Activated naive CD8-positive, alpha-beta T cell treated with anti-CD3 and anti-CD28 coated beads for 36 hours (primary cell): ENCODE data around the gene KLHL41. TPM values are rescaled to one million over a fixed set of nuclear protein-coding genes. Genes with fewer than 3 reads are reported as not detected.
"Not testable (repeated sequence)": the region's sequence is repeated elsewhere in the genome, so short reads cannot be mapped to it uniquely, and the experiment has no call there.

ENCODE experiments used
- DNase-seq: peaks from one replicate; pipeline ENCODE4 v3.0.0; 2021
- H3K27ac Mint-ChIP-seq: one replicate; pipeline ENCODE4 v1.8.0; 2022; ENCODE audit warnings: mild to moderate bottlenecking, moderate library complexity, mixed read lengths
- H3K27me3 Mint-ChIP-seq: one replicate; pipeline ENCODE4 v1.8.0; 2022; ENCODE audit warnings: mild to moderate bottlenecking, mixed read lengths
- H3K36me3 Mint-ChIP-seq: one replicate; pipeline ENCODE4 v1.8.0; 2021; ENCODE audit warnings: mild to moderate bottlenecking, mixed read lengths
- H3K4me1 Mint-ChIP-seq: one replicate; pipeline ENCODE4 v1.8.0; 2021; ENCODE audit warnings: mixed read lengths
- H3K4me3 Mint-ChIP-seq: one replicate; pipeline ENCODE4 v1.8.0; 2022; ENCODE audit warnings: mild to moderate bottlenecking, moderate library complexity, mixed read lengths
- H3K9me3 Mint-ChIP-seq: one replicate; pipeline ENCODE4 v1.8.0; 2022; ENCODE audit warnings: mixed read lengths
- total RNA-seq, 2 experiments: library from RNA; stranded (reverse); gene quantifications; one replicate each; pipeline ENCODE4 v1.2.3, GENCODE V29; 2021

The KLHL41 gene
- total RNA-seq, 2 experiments from 2014 or later: 0.14 to 0.20 TPM

DNA sequence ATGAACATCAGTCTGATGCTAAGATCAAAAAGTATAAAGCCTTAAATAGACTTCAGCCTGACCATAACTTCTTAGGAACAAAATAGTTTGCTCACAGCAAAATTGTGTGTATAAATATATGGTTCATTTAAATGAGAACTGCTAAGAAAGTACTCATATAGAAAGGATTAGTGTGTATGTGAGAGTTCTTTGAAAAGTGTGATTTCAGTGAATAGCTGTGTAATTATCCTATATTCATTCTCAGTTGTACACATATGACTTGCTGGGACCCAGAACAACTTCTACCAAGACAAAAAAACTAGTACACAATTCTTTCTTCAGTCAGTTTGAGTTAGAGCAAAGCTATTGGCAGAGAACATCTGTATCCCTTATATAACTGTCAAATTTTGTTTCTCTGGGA lies 23.0 kb upstream of the KLHL41 start:
- Mint-ChIP-seq H3K4me1 (no peaks in the 10 kb centered on the region), H3K4me3 (no peak overlapping the region), H3K9me3 (no peaks in the 10 kb centered on the region), H3K27me3 (no peaks in the 10 kb centered on the region), H3K36me3 (peaks cover 7% of the 10 kb centered on the region), H3K27ac (no peak overlapping the region)
- DNase-seq: no peak

DNA sequence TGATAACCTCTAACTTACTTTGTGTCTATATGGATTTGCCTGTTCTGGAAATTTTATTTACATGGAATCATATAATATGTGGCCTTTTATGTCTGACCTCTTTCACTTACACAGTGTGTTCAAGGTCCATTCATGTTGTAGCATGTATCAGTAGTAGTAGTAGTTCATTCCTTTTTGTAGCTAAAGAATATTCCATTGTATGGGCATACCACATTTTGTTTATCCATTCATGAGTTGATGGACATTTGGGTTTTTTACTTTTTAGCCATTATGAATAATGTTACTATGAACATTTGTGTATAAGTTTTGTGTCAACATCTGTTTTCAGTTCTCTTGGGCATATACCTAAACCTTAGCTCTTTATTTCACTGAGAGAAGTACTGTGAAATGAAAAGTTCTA lies 18.7 kb upstream of the KLHL41 start:
- Mint-ChIP-seq H3K27me3 (no peaks in the 10 kb centered on the region), H3K36me3 (peaks cover 5% of the 10 kb centered on the region), H3K27ac (no peak overlapping the region), H3K9me3 (no peaks in the 10 kb centered on the region), H3K4me3 (no peak overlapping the region), H3K4me1 (no peaks in the 10 kb centered on the region)
- no peak for DNase-seq

DNA sequence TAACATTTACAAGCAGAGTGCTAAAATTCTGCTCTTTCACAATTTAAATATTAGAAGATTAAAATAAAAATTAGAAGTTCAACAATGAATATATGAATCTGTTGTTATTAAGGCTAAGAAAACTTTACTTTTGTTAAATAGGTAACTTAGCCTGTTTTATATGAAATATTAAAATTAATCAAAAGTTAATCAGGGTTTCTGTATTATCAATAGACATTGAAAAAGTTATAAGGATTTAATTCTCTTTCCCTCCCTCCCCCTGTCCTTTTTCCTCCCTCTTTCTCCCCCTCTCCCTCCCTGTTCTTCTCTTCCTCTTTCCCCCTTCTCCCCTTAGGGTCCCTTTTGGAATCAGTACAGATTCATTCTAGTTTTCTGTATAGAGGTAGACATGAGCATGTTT lies 18.1 kb upstream of the KLHL41 start:
- H3K4me3 Mint-ChIP-seq: no peak overlapping the region
- H3K27me3 Mint-ChIP-seq: no peaks in the 10 kb centered on the region
- no peaks in the 10 kb centered on the region for H3K4me1 Mint-ChIP-seq
- H3K9me3 Mint-ChIP-seq: no peaks in the 10 kb centered on the region
- peaks cover 5% of the 10 kb centered on the region for H3K36me3 Mint-ChIP-seq
- no peak overlapping the region for H3K27ac Mint-ChIP-seq
- no peak for DNase-seq

DNA sequence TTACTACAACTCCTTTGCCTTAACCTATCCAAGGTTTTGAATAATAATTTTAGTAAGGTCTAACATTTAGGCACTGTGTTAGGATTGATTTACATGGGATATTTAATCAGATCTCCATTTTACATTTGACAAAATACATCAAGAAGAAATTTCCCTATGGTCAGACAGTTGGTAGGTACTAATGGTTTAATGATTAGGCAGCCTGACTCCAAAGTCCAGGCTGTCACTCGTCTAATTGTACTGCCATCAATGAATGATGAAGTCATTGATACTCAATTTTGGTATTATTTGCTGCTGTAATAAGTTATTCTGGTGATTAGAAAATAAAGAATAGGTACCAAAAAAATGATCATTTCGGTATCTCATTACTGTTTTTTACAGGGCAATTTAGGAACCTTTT lies 16.1 kb upstream of the KLHL41 start:
- H3K4me3 Mint-ChIP-seq: no peak overlapping the region
- H3K27me3 Mint-ChIP-seq: no peaks in the 10 kb centered on the region
- H3K36me3 Mint-ChIP-seq: peaks cover 5% of the 10 kb centered on the region
- H3K9me3 Mint-ChIP-seq: no peaks in the 10 kb centered on the region
- DNase-seq: no peak
- H3K4me1 Mint-ChIP-seq: no peaks in the 10 kb centered on the region
- H3K27ac Mint-ChIP-seq: no peak overlapping the region

DNA sequence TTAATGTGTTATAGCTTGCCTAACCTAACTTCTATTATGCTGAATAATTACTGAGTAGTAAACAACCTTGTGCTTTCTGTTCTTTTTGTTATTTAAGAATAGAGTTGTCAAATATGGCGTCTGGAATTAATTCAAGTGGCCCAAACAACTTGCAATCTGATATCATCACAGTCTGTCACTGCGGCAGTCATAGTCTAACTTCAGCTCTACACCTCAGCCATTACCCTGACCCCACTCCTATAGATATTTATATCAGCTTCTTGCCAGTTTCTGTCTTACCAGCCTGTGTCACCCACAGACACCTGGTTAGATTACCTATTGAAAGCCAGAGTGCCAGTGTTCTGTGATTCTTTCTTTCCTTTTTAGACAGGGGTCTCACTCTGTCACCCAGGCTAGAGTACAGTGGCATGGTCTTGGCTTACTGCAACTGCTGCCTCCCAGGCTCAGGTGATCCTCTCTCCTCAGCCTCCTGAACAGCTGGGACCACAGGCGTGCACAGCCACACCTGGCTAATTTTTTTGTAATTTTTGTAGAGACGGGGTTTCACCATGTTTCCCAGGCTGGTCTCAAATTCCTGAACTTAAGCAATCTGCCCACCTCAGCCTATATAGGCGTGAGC lies 14.1 kb upstream of the KLHL41 start:
- Mint-ChIP-seq H3K4me1 (no peaks in the 10 kb centered on the region), H3K36me3 (peaks cover 5% of the 10 kb centered on the region), H3K9me3 (no peaks in the 10 kb centered on the region), H3K27ac (no peak overlapping the region), H3K27me3 (no peaks in the 10 kb centered on the region), H3K4me3 (no peak overlapping the region)
- DNase-seq: no peak

DNA sequence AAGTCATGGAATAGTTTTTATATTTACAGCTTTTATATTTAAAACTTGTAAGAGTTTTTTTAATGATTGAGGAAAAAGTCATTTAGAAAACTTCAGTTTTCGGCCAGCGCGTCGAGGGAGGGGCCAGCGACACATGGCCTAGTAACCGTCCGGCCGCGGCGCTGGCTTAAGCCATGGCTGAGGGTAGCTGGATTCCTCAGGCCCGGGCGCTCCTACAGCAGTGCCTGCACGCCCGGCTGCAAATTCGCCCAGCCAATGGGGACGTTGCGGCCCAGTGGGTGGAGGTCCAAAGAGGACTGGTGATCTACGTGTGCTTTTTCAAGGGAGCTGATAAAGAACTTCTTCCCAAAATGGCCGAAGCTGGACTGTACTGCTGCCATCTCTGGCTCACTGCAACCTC lies 4.9 kb upstream of the KLHL41 start:
- Mint-ChIP-seq H3K36me3 (peaks cover 8% of the 10 kb centered on the region), H3K4me3 (no peak overlapping the region)

DNA sequence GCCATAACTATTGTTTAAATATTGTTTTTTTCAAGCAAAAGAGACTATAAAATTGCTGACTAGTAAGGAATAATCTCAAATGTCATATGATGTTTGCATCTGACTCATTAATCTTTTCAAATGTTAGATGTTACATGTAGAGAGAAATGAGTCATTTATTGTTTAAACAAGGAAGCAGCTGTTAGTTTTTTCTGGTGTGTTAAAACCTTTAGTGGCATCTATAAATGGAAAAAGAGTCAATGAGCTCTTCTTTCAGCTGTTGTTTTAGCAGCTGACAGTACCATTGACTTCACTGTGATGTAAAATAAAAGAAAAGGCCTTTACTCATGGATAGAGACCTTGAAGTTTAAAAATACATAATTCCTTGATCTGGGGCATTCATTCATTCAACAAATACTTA lies 1.8 kb upstream of the KLHL41 start:
- no peak for DNase-seq
- peaks cover 8% of the 10 kb centered on the region for H3K36me3 Mint-ChIP-seq
- H3K9me3 Mint-ChIP-seq: no peaks in the 10 kb centered on the region
- H3K27me3 Mint-ChIP-seq: no peaks in the 10 kb centered on the region
- H3K27ac Mint-ChIP-seq: no peak overlapping the region
- no peaks in the 10 kb centered on the region for H3K4me1 Mint-ChIP-seq
- no peak overlapping the region for H3K4me3 Mint-ChIP-seq

More for the DNA sequence above, 4.9 kb upstream of the KLHL41 start:
- Mint-ChIP-seq H3K27ac (no peak overlapping the region), H3K27me3 (no peaks in the 10 kb centered on the region), H3K4me1 (no peaks in the 10 kb centered on the region), H3K9me3 (no peaks in the 10 kb centered on the region)
- no peak for DNase-seq

DNA sequence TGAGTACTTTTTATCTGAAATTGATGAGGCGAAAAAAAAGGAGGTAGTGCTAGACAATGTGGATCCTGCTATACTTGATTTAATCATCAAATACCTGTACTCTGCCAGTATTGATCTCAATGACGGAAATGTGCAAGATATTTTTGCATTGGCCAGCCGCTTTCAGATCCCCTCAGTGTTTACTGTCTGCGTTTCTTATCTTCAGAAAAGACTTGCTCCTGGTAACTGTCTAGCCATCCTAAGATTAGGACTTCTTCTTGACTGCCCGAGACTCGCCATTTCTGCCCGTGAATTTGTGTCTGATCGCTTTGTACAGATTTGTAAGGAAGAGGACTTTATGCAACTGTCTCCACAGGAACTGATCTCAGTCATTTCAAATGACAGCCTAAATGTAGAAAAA lies 453 bp downstream of the KLHL41 start:
- no peak overlapping the region for H3K4me3 Mint-ChIP-seq
- peaks cover 4% of the 10 kb centered on the region for H3K36me3 Mint-ChIP-seq
- no peaks in the 10 kb centered on the region for H3K9me3 Mint-ChIP-seq
- no peak overlapping the region for H3K27ac Mint-ChIP-seq
- no peaks in the 10 kb centered on the region for H3K27me3 Mint-ChIP-seq
- no peaks in the 10 kb centered on the region for H3K4me1 Mint-ChIP-seq
- DNase-seq: no peak

DNA sequence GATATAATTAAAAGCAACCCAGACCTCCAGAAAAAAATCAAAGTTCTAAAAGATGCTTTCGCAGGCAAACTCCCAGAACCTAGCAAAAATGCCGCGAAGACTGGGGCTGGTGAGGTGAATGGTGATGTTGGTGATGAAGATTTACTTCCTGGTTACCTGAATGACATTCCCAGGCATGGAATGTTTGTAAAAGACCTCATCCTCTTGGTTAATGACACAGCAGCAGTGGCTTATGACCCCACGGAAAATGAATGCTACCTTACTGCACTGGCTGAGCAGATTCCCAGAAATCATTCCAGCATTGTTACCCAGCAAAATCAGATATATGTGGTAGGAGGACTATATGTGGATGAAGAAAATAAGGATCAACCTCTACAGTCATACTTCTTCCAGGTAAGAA lies 994 bp downstream of the KLHL41 start:
- H3K27ac Mint-ChIP-seq: no peak overlapping the region
- H3K4me3 Mint-ChIP-seq: no peak overlapping the region
- H3K27me3 Mint-ChIP-seq: no peaks in the 10 kb centered on the region
- DNase-seq: no peak
- H3K9me3 Mint-ChIP-seq: no peaks in the 10 kb centered on the region
- H3K36me3 Mint-ChIP-seq: no peaks in the 10 kb centered on the region
- H3K4me1 Mint-ChIP-seq: no peaks in the 10 kb centered on the region

DNA sequence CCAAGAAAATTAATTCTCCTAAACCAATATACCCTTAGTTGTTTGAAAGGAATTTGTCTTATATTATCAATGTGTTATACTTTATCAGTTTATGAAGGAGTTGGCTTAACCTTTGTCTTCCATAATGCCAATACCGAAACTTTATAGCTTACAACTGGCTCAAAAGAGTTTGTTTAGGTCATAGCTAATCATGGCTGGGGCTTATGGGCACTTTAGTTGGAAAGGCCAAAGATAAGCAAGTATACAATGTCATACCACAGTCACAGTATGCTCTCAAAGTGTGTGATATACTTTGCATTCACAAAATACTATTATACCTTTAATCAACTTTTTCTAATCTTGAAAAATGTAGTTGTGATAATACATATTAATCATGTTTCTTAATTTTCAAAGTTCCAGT lies 2.3 kb downstream of the KLHL41 start:
- H3K4me3 Mint-ChIP-seq: no peak overlapping the region
- H3K9me3 Mint-ChIP-seq: no peaks in the 10 kb centered on the region
- H3K27me3 Mint-ChIP-seq: no peaks in the 10 kb centered on the region

DNA sequence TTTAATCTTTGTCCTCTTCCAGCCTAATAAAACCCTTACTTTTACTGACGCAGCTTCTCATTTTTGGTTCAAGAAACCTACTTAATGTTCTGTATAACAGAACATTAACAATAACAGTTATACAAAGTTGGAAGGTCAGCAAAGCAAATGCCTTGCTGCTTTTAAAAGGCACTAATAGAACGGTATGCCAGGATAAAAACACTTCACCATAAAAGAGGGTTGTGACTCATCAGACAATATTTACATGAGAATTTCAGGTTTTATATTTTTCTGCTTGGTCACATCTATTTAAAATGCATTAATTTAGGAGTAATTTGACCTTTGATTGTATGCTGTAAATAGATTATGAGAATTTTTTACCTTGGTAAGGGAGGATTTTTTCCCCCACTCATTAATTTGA lies 3.0 kb downstream of the KLHL41 start:
- Mint-ChIP-seq H3K27ac (no peak overlapping the region), H3K4me3 (no peak overlapping the region), H3K9me3 (no peaks in the 10 kb centered on the region), H3K36me3 (no peaks in the 10 kb centered on the region), H3K4me1 (no peaks in the 10 kb centered on the region), H3K27me3 (no peaks in the 10 kb centered on the region)
- no peak for DNase-seq

More for the DNA sequence above, 2.3 kb downstream of the KLHL41 start:
- no peaks in the 10 kb centered on the region for H3K36me3 Mint-ChIP-seq
- H3K27ac Mint-ChIP-seq: no peak overlapping the region
- DNase-seq: no peak
- no peaks in the 10 kb centered on the region for H3K4me1 Mint-ChIP-seq

DNA sequence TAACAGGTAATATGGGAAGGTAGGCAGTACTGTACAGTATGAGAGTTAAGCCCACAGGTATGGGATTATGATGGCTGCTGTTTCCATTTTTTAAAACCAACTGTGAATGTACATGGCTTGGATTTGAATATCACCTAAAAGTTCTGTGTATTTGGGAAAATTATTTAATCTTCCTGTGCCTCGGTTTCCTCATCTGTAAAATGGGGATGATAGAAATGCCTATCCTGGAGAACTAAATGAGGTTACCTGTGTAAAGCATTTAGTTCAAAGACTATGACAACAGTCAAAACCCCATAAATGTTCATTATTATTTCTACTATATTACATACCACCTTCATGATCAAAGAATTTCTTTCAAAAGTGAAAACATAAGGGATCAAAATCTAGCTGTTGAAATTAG lies 3.6 kb downstream of the KLHL41 start:
- no peaks in the 10 kb centered on the region for H3K9me3 Mint-ChIP-seq
- H3K36me3 Mint-ChIP-seq: no peaks in the 10 kb centered on the region
- no peaks in the 10 kb centered on the region for H3K27me3 Mint-ChIP-seq
- H3K27ac Mint-ChIP-seq: no peak overlapping the region
- DNase-seq: no peak
- H3K4me3 Mint-ChIP-seq: no peak overlapping the region
- H3K4me1 Mint-ChIP-seq: no peaks in the 10 kb centered on the region

DNA sequence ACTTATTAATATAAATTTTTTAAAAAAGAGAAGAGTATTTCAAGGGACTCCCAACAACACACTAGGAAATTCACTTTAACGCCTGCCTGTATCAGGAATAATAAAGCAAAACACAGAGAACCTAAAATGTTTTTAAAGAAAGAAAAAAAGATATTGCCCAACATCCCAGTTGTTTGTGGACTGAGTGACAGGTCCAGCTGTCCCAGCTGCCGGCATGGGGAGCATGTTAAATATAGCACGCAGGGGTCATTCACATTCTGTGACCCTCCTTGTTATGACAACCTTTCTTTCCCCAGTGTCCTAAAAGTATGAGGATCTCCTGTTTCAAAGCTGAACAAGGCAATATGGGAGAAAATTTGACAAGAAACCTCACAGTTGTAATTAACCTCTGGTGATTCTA lies 4.4 kb downstream of the KLHL41 start:
- H3K9me3 Mint-ChIP-seq: no peaks in the 10 kb centered on the region
- H3K36me3 Mint-ChIP-seq: no peaks in the 10 kb centered on the region
- no peak for DNase-seq
- H3K4me3 Mint-ChIP-seq: no peak overlapping the region
- no peaks in the 10 kb centered on the region for H3K27me3 Mint-ChIP-seq
- H3K4me1 Mint-ChIP-seq: no peaks in the 10 kb centered on the region
- no peak overlapping the region for H3K27ac Mint-ChIP-seq

DNA sequence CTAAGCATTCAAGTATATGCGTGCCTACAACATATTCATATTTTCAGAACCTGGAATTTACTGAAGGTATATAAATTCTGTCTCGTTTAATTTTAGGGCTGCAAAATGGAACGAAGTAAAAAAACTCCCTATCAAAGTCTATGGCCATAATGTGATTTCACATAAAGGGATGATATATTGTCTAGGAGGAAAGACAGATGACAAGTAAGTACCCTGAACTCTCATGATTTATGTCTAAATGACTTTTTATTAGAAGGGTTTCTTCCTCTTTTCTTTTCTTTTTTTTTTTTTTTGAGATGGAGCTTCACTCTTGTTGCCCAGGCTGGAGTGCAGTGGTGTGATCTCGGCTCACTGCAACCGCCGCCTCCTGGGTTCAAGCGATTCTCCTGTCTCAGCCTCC lies 5.3 kb downstream of the KLHL41 start:
- DNase-seq, H3K9me3 Mint-ChIP-seq, H3K27ac Mint-ChIP-seq, H3K4me1 Mint-ChIP-seq, H3K4me3 Mint-ChIP-seq, H3K27me3 Mint-ChIP-seq, H3K36me3 Mint-ChIP-seq: not testable (repeated sequence)

DNA sequence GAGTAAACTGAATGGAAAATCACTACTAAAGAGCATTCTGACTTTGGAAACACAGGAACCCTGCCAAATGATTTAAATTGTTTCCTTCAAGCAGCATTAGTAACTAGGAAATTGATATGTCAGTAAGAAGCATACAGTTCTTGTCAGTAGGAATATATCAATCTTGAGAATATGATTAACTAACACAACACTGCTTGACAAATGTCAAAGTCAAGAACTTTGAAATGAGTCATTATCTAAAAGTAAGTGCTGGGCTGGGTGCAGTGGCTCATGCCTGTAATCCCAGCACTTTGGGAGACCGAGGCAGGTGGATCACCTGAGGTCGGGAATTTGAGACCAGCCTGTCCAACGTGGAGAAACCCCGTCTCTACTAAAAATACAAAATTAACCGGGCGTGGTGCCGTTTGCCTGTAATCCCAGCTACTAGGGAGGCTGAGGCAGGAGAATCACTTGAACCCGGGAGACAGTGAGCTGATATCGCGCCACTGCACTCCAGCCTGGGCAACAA lies 7.0 kb downstream of the KLHL41 start:
- not testable (repeated sequence) for H3K9me3 Mint-ChIP-seq, H3K4me1 Mint-ChIP-seq, H3K27ac Mint-ChIP-seq, H3K36me3 Mint-ChIP-seq, H3K27me3 Mint-ChIP-seq, H3K4me3 Mint-ChIP-seq, DNase-seq

DNA sequence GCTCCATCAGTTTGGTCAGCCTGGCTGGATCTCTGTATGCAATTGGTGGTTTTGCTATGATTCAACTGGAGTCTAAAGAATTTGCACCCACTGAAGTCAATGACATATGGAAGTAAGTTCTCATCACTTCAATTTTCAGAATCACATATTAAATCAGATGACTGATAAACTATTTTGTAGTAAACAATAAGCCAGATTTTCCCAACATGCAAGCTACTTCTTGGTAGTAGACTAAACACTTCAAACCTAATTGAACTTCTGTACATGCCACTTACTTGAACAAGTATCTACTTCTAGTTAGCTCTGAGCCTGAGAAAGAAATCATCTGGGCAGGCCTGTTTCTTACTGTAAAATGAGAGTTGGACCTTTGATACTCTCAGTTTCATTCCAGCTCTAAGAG lies 11.4 kb downstream of the KLHL41 start:
- no peak for DNase-seq
- Mint-ChIP-seq H3K9me3 (no peaks in the 10 kb centered on the region), H3K4me3 (no peak overlapping the region), H3K4me1 (no peaks in the 10 kb centered on the region), H3K36me3 (no peaks in the 10 kb centered on the region), H3K27ac (no peak overlapping the region), H3K27me3 (no peaks in the 10 kb centered on the region)
